Bone marrow (tissue), 2 donors: Measurements from ENCODE around the gene FXYD7.

Source experiments
- DNase-seq, 2 donors: peaks; one replicate each; lab custom pipeline; 2025; lab: John Stamatoyannopoulos, UW

FXYD7 gene

DNA sequence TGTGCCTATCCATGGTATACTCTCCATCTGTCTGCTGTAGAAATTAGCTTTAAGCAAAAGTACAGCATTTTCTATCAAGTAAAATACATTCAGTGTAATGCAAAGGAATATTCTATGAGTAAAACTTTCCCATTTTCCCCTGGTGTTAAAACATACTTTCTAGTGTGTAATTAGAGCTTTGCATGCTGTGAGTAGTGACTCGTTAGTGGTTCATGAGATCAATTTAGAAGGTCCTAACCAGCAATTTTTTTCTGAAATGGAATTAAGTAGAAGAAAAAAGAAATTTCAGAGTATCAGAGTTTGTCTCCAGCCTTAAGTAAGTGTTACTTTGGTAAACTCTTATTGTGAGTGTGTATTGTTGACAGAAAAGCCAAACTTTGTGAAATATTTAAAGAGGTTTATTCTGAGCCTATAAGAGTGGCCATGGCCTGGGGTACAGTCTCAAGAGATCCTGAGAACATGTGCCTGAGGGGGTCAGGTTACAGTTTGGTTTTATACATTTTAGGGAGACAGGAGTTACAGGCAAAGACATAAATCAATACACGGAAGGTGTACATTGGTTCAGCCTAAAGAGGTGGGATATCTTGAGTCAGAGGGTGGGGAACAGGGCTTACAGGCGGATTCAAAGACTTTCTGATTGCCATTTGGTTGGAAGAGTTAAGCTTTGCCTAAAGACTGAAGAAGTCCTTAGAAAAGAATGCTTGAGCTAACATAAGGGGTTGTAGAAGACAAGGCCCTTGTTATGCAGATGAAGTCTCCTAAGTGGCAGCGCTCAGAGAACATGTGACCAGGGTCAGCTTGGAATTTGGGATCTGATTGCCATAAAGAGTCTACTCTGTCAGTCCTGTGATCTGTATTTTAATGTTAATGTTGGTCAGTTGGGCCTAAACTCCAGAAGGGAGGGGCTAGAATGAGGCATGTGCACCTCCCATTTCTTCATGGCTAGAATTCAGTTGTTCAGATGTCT is 60.0 kb downstream of the FXYD7 start:
- no peak for DNase-seq
